GM21526 (cell line): ENCODE measurements around the gene ENDOD1.

Source experiments
- ATAC-seq: cut with Tn5 transposase; IDR thresholded peaks from one replicate; pipeline ENCODE4 v1.9.1; 2021; ENCODE audit warnings: moderate library complexity; ENCODE audit not compliant: unreplicated experiment, low FRiP score

The ENDOD1 gene

GRCh38 chr11:95137299-95137698 lies 47.7 kb downstream of the ENDOD1 start:
- ATAC-seq = no peak

- peak; percentile 83 for ATAC-seq
These were observed 48.8 kb downstream of the ENDOD1 start for GRCh38 chr11:95138448-95138847.

GRCh38 chr11:95140397-95141033 lies 50.9 kb downstream of the ENDOD1 start:
- ATAC-seq = no peak

- ATAC-seq = no peak
These were observed 52.8 kb downstream of the ENDOD1 start for GRCh38 chr11:95142431-95142830.

GRCh38 chr11:95143106-95143681 lies 53.5 kb downstream of the ENDOD1 start:
- ATAC-seq = no peak

- no peak for ATAC-seq
These were observed 54.9 kb downstream of the ENDOD1 start for GRCh38 chr11:95144313-95145235.

- ATAC-seq = no peak
These were observed 55.9 kb downstream of the ENDOD1 start for GRCh38 chr11:95145430-95146060.

GRCh38 chr11:95147364-95147905 lies 57.8 kb downstream of the ENDOD1 start:
- no peak for ATAC-seq

GRCh38 chr11:95148406-95148805 lies 58.8 kb downstream of the ENDOD1 start:
- no peak for ATAC-seq

GRCh38 chr11:95148938-95149337 lies 59.3 kb downstream of the ENDOD1 start:
- ATAC-seq = no peak

- ATAC-seq = no peak
These were observed 60.2 kb downstream of the ENDOD1 start for GRCh38 chr11:95149651-95150364.

- peak; percentile 91 for ATAC-seq
These were observed 61.5 kb downstream of the ENDOD1 start for GRCh38 chr11:95150956-95151684.

- no peak for ATAC-seq
These were observed 63.5 kb downstream of the ENDOD1 start for GRCh38 chr11:95152876-95153856.

GRCh38 chr11:95153857-95154246 lies 64.2 kb downstream of the ENDOD1 start:
- no peak for ATAC-seq

GRCh38 chr11:95154514-95154913 lies 64.9 kb downstream of the ENDOD1 start:
- no peak for ATAC-seq

- no peak for ATAC-seq
These were observed 65.7 kb downstream of the ENDOD1 start for GRCh38 chr11:95155385-95155784.

GRCh38 chr11:95156133-95156721 lies 66.6 kb downstream of the ENDOD1 start:
- ATAC-seq = no peak
